Ishikawa (cell line): Measurements from ENCODE around the gene TM6SF1.
A peak's percentile ranks its signal among the peaks of the same experiment; 100 is the strongest.

ENCODE experiments used
- CEBPB ChIP-seq: IDR thresholded peaks from 2 replicates; pipeline ENCODE4 v1.6.1; 2012
- CREB1 ChIP-seq: IDR thresholded peaks from 2 replicates; pipeline ENCODE4 v1.6.1; 2012; ENCODE audit warnings: low read depth
- EGR1 ChIP-seq: IDR thresholded peaks from 2 replicates; pipeline ENCODE4 v1.6.1; 2012
- EP300 ChIP-seq: IDR thresholded peaks from 2 replicates; pipeline ENCODE4 v1.6.1; 2012; ENCODE audit warnings: borderline replicate concordance
- FOXM1 ChIP-seq: IDR thresholded peaks from 2 replicates; pipeline ENCODE4 v1.6.1; 2012; ENCODE audit warnings: low read depth, borderline replicate concordance
- MAX ChIP-seq: IDR thresholded peaks from 2 replicates; pipeline ENCODE4 v1.6.1; 2012
- NFIC ChIP-seq: IDR thresholded peaks from 2 replicates; pipeline ENCODE4 v1.6.1; 2012
- RAD21 ChIP-seq: IDR thresholded peaks from 2 replicates; pipeline ENCODE4 v1.6.1; 2012; ENCODE audit warnings: low read depth
- TAF1 ChIP-seq: IDR thresholded peaks from 2 replicates; pipeline ENCODE4 v1.6.1; 2012; ENCODE audit warnings: low read depth, mild to moderate bottlenecking
- TCF12 ChIP-seq: IDR thresholded peaks from 2 replicates; pipeline ENCODE4 v1.6.1; 2012; ENCODE audit warnings: low read depth
- TEAD4 ChIP-seq: IDR thresholded peaks from 2 replicates; pipeline ENCODE4 v1.6.1; 2012
- USF1 ChIP-seq: IDR thresholded peaks from 2 replicates; pipeline ENCODE4 v1.6.1; 2012
- YY1 ChIP-seq: IDR thresholded peaks from 2 replicates; pipeline ENCODE4 v1.6.1; 2012; ENCODE audit warnings: low read depth
- ZBTB7A ChIP-seq: IDR thresholded peaks from 2 replicates; pipeline ENCODE4 v1.6.1; 2012; ENCODE audit warnings: low read depth
- TF ChIP-seq, protein P1 (sequence below): IDR thresholded peaks from 2 replicates; pipeline ENCODE4 v1.6.1; 2012; ENCODE audit warnings: low read depth, mild to moderate bottlenecking

The TM6SF1 gene

GRCh38 chr15:83118968-83119367 is 11.5 kb downstream of the TM6SF1 start:
- no peak for TF ChIP-seq CREB1
- TF ChIP-seq, protein P1, sequence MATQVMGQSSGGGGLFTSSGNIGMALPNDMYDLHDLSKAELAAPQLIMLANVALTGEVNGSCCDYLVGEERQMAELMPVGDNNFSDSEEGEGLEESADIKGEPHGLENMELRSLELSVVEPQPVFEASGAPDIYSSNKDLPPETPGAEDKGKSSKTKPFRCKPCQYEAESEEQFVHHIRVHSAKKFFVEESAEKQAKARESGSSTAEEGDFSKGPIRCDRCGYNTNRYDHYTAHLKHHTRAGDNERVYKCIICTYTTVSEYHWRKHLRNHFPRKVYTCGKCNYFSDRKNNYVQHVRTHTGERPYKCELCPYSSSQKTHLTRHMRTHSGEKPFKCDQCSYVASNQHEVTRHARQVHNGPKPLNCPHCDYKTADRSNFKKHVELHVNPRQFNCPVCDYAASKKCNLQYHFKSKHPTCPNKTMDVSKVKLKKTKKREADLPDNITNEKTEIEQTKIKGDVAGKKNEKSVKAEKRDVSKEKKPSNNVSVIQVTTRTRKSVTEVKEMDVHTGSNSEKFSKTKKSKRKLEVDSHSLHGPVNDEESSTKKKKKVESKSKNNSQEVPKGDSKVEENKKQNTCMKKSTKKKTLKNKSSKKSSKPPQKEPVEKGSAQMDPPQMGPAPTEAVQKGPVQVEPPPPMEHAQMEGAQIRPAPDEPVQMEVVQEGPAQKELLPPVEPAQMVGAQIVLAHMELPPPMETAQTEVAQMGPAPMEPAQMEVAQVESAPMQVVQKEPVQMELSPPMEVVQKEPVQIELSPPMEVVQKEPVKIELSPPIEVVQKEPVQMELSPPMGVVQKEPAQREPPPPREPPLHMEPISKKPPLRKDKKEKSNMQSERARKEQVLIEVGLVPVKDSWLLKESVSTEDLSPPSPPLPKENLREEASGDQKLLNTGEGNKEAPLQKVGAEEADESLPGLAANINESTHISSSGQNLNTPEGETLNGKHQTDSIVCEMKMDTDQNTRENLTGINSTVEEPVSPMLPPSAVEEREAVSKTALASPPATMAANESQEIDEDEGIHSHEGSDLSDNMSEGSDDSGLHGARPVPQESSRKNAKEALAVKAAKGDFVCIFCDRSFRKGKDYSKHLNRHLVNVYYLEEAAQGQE, result no peak
- no peak for TF ChIP-seq CEBPB
- TF ChIP-seq TAF1, result no peak
- TF ChIP-seq ZBTB7A, result no peak
- no peak for TF ChIP-seq FOXM1
- no peak for TF ChIP-seq EP300
- TF ChIP-seq MAX, result no peak
- no peak for TF ChIP-seq YY1
- TF ChIP-seq RAD21, result no peak
- no peak for TF ChIP-seq USF1

- TF ChIP-seq TAF1 (no peak), EP300 (no peak), CEBPB (no peak), CREB1 (no peak), YY1 (no peak), EGR1 (no peak)
- TF ChIP-seq, protein P1, result no peak
These were observed 12.6 kb downstream of the TM6SF1 start for GRCh38 chr15:83119968-83120581.

DNA sequence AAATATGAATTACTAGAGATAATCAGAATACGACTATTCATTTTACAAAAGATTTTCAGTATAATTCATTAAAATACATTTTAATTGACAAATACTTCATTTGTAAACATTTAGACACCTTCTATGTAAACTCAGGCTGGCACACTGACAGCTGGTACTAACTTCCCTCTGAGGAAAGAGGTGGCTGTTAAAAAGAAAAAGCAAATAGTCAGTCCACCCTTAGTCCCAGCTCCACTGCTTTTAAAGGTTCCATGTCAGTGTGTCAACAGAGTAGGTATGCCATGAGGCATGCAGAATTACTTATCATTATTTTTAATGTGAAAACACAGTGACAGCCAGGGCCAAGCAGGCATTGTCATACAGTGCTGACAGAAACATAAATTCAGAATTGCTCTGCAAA is 16.1 kb downstream of the TM6SF1 start:
- no peak for TF ChIP-seq EP300
- no peak for TF ChIP-seq NFIC
- no peak for TF ChIP-seq CEBPB
- TF ChIP-seq MAX, result no peak
- no peak for TF ChIP-seq YY1
- TF ChIP-seq USF1, result no peak
- no peak for TF ChIP-seq CREB1

DNA sequence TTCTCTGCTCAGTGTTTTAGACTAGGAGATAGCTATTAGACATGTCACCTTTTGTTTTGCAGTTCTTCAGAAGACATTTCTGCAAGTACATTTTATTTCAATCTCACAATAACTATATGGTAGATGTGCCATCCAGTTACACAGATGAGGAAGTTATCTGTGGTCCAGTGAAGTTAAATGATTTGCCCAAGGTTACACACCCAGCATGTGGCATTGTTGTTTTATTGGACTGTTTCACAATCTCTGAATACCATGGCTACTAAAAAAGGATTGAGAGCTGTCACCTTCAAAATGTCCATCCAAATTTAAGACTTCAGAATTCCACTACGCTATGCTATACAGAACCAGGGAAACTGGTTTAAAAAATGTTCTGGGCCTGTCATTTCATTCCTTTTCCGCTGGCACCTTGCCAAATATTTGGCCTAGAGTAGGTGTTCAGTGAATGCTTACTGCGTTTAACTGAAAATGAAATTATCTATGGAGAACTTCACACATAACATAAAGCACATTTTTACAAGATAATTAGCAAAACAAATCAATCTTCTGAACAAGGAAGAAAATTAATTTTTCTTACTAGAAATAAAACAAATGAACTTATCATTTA is 20.2 kb downstream of the TM6SF1 start:
- peak; percentile 29; the same call in 1 of the 2 replicates for TF ChIP-seq TEAD4
- TF ChIP-seq TAF1, result no peak
- TF ChIP-seq CEBPB, result peak; percentile 57
- no peak for TF ChIP-seq ZBTB7A
- TF ChIP-seq CREB1, result no peak
- TF ChIP-seq, protein P1, result no peak
- peak; percentile 88 for TF ChIP-seq NFIC
- no peak for TF ChIP-seq EGR1

DNA sequence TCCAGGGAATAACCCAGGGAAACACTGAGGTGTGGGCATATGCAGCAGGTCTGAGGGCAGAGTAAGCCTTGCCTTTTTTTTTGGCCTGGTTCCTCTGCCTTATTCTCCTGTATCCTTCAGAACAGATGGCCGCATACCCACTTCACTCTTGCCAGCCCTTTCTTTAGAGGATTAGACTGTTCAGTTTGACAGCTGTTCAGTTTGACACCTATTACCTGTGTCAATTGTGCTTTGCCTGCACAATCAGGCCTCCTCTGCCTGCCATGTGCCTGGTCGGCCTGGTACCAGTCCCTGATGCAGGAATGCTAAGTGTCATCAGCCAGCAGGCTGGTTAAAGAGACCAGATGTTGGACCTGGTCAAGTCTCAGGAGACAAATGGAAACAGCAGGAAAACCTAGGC is 22.3 kb downstream of the TM6SF1 start:
- TF ChIP-seq MAX, result no peak
- no peak for TF ChIP-seq RAD21
- TF ChIP-seq YY1, result no peak
- no peak for TF ChIP-seq CREB1
- TF ChIP-seq USF1, result no peak
- no peak for TF ChIP-seq TCF12
- TF ChIP-seq EP300, result no peak
- no peak for TF ChIP-seq NFIC
- TF ChIP-seq CEBPB, result no peak
